ENCODE measurements around the gene ATP2A3. TPM values are rescaled to one million over a fixed set of nuclear protein-coding genes. Genes with fewer than 3 reads are reported as not detected.

Gene ATP2A3
- total and polyA plus RNA-seq, 2 experiments from 2014 or later: 4.2 to 6.9 TPM

DNA sequence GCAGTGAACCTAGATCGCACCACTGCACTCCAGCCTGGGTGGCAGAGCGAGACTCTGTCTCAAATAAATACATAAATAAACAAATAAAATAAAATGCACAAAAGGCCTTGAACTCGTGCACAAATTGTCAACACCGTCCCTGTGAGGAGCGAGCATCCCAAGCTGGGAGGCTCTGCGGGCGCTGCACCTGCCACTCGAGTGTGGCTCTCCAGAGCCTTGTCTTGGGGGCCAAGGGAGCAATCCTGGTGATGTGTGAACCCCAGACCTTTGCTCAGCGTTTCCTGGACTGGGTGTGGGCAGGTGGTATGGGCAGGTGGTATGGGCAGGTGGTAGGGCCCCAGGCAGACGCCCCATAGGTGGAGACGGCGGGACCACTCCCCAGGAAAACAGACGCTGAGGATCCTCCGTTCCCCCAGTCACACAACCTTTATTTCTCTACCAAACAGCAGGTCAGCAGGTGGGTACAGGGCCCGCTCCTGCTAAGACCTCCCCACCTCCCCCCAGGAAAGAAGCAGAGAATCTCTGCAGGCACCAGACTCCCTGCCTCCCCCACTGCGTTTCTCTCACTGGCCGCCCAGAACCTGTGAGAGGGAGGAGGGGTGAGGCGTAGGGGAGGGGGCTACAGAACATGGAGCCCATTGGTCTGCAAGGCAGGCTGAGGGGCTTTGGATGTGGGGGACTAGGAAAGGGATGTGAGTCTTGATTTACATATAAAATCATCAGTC, 40.6 kb downstream of the ATP2A3 start:
- no peaks in the 10 kb centered on the region for H3K9me3 ChIP-seq (ENCODE audit: low read depth)
- TF ChIP-seq CTCF (IDR thresholded peaks at IDR 0.05; ENCODE audit: low read depth, low read length): no peak
- H3K4me3 ChIP-seq: no peak overlapping the region
- H3K27ac ChIP-seq: no peak overlapping the region
- H3K36me3 ChIP-seq: no peaks in the 10 kb centered on the region
- no peaks in the 10 kb centered on the region for H3K27me3 ChIP-seq
- peaks cover 46% of the 10 kb centered on the region for H3K4me1 ChIP-seq (ENCODE audit: low read depth)
- DNase-seq (ENCODE audit: low read depth in 1 of 2, low spot score in 1 of 2): no peak

- DNase-seq (ENCODE audit: low read depth in 1 of 2, low spot score in 1 of 2): no peak
- H3K27me3 ChIP-seq: no peaks in the 10 kb centered on the region
- H3K27ac ChIP-seq: no peak overlapping the region
- no peak overlapping the region for H3K4me3 ChIP-seq
- no peak for TF ChIP-seq CTCF (IDR thresholded peaks at IDR 0.05; ENCODE audit: low read depth, low read length)
- H3K36me3 ChIP-seq: no peaks in the 10 kb centered on the region
- H3K9me3 ChIP-seq (ENCODE audit: low read depth): no peaks in the 10 kb centered on the region
- H3K4me1 ChIP-seq (ENCODE audit: low read depth): peaks cover 43% of the 10 kb centered on the region
These were observed 41.5 kb downstream of the ATP2A3 start for GRCh38 chr17:3922765-3923164.

- Histone ChIP-seq H3K4me1 (ENCODE audit: low read depth) (peaks cover 43% of the 10 kb centered on the region), H3K4me3 (no peak overlapping the region), H3K36me3 (no peaks in the 10 kb centered on the region), H3K27me3 (no peaks in the 10 kb centered on the region), H3K9me3 (ENCODE audit: low read depth) (no peaks in the 10 kb centered on the region), H3K27ac (no peak overlapping the region)
- no peak for TF ChIP-seq CTCF (IDR thresholded peaks at IDR 0.05; ENCODE audit: low read depth, low read length)
- DNase-seq (ENCODE audit: low read depth in 1 of 2, low spot score in 1 of 2): no peak
These were observed 42.5 kb downstream of the ATP2A3 start for GRCh38 chr17:3921502-3922319.

GRCh38 chr17:3921006-3921405, 43.2 kb downstream of the ATP2A3 start:
- peaks cover 43% of the 10 kb centered on the region for H3K4me1 ChIP-seq (ENCODE audit: low read depth)
- H3K36me3 ChIP-seq: no peaks in the 10 kb centered on the region
- no peak overlapping the region for H3K27ac ChIP-seq
- no peak for TF ChIP-seq CTCF (IDR thresholded peaks at IDR 0.05; ENCODE audit: low read depth, low read length)
- DNase-seq (ENCODE audit: low read depth in 1 of 2, low spot score in 1 of 2): no peak
- H3K27me3 ChIP-seq: no peaks in the 10 kb centered on the region
- H3K4me3 ChIP-seq: no peak overlapping the region
- no peaks in the 10 kb centered on the region for H3K9me3 ChIP-seq (ENCODE audit: low read depth)

DNA sequence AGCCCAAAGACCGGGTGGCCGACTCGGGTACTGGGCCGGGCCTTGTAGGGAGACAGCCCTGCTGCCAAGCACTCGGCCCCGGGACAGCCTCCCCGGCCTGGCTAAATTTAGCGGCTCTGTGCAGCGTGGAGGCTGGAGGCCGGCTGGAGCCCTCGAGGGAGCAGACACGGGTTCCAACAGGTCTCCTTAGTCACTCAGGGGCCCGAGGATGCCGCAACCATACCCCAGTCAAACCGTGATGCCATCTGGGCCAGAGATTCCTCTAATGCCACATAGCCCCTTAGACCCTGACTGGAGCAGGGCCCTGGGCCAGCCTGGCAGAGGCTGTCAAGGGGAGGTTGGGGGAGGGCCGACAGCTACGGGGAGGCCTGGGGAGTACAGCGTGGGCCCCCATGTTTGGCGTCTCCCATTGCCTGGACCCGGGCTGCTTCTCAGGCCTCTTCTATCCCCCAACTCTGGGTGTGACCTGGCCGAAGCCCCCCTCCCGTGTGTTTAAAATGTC, 45.1 kb downstream of the ATP2A3 start:
- TF ChIP-seq CTCF (IDR thresholded peaks at IDR 0.05; ENCODE audit: low read depth, low read length): no peak
- H3K36me3 ChIP-seq: no peaks in the 10 kb centered on the region
- H3K4me3 ChIP-seq: no peak overlapping the region
- peaks cover 32% of the 10 kb centered on the region for H3K4me1 ChIP-seq (ENCODE audit: low read depth)
- no peak for DNase-seq (ENCODE audit: low read depth in 1 of 2, low spot score in 1 of 2)
- no peaks in the 10 kb centered on the region for H3K27me3 ChIP-seq
- H3K27ac ChIP-seq: peak overlapping the region; percentile 56
- H3K9me3 ChIP-seq (ENCODE audit: low read depth): no peaks in the 10 kb centered on the region
